ENCODE data around the gene RHCG.

The RHCG gene

DNA sequence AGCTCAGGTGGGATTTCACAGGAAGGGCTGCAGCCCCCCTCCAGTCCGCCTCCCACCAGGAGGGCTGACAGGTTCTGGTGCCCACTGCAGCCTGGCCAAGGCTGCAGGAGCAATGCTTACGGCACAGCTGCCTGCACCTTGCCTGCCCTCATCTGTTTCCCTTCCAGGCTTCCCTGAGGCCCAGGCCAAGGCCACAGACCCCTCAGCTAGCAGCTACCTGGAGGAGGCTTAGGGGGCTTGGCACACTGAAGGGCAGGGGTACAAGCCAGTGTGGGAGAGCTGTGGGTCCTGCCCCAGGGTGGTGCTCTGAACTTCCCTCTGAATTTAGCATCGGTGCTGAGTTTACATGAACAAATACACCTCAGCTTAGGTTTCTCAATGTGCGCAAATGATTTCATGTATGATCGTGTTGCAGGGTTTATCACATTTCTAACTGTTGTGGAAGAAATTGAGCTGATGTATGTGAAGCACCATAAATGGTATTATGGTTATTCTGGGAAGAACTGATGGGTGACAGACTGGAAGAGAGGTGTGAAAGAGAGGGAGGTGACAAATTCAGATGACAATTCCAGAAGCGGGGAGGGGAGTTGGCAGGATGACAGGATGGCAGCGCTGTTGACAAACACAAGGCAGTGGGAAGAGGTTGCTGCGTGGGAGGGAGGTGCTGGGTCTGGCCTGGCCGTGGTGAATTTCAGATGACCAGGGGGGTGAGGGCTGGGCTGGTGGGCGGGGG is 6.1 kb downstream of the RHCG start:
- Histone ChIP-seq H3K4me3 (ENCODE audit: insufficient read depth in 1 of 2, low read depth in 1 of 2, low read length in 2 of 2) (no peak overlapping the region), H3K4ac (ENCODE audit: low read depth in 1 of 2, low read length in 2 of 2) (no peak overlapping the region), H2BK5ac (ENCODE audit: low read depth, low read length, poor library complexity, severe bottlenecking) (no peak overlapping the region), H2BK12ac (ENCODE audit: low read length in 2 of 2) (no peak overlapping the region), H4K8ac (ENCODE audit: low read length) (no peak overlapping the region), H3K18ac (ENCODE audit: low read depth in 1 of 2, low read length in 2 of 2) (no peak overlapping the region), H3K14ac (ENCODE audit: low read length in 2 of 2) (no peak overlapping the region), H2BK15ac (ENCODE audit: low read depth, poor library complexity, severe bottlenecking) (no peak overlapping the region), H3K9ac (ENCODE audit: low read length) (no peak overlapping the region), H3K79me1 (replicated peaks; ENCODE audit: low read length, poor library complexity, severe bottlenecking) (no peaks in the 10 kb centered on the region), H2BK120ac (ENCODE audit: low read depth, low read length) (no peak overlapping the region), H3K27me3 (ENCODE audit: control insufficient read depth in 1 of 2, insufficient read depth in 1 of 2, low read length in 2 of 2) (peaks cover 53 to 97% of the 10 kb centered on the region in 2 experiments), H3K4me2 (ENCODE audit: low read length, poor library complexity, severe bottlenecking) (no peak overlapping the region), H3K27ac (ENCODE audit: low read length, poor library complexity, severe bottlenecking) (no peak overlapping the region), H3K36me3 (ENCODE audit: control insufficient read depth in 1 of 2, insufficient read depth in 2 of 2, low read depth in 1 of 2, low read length in 2 of 2) (no peaks in the 10 kb centered on the region), H2AK5ac (ENCODE audit: low read length, severe bottlenecking) (no peak overlapping the region), H3K9me3 (ENCODE audit: control insufficient read depth, low read length) (no peaks in the 10 kb centered on the region), H3K4me1 (ENCODE audit: control insufficient read depth, insufficient read depth, low read depth, low read length) (no peaks in the 10 kb centered on the region), H2AFZ (ENCODE audit: low read depth, low read length) (no peak overlapping the region), H3K23ac (ENCODE audit: low read length in 2 of 2) (no peak overlapping the region), H4K91ac (ENCODE audit: low read length) (no peak overlapping the region)
- WGBS: 68% methylated on average over 10 of the region's 10 CpGs
- DNase-seq: no peak

DNA sequence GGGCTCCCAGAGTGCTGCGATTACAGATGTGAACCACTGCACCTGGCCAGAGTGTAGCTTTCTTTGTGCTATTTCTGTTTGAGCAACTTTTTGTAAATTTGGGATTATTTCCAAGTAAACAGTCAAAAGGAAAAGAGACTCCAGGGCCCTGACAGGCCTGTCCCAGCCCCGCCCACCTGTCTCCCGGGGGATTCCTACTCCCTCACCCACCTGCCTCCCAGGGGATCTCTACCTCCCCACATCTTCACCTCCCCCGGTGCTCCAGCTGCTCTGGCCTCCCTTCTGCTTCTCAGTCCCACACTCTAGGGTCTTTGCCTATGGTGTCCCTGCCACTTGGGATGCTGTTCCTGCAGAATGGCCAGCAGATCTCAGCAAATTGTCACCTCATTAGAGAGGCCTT is 7.0 kb downstream of the RHCG start:
- Histone ChIP-seq H2BK5ac (ENCODE audit: low read depth, low read length, poor library complexity, severe bottlenecking) (no peak overlapping the region), H2BK15ac (ENCODE audit: low read depth, poor library complexity, severe bottlenecking) (no peak overlapping the region), H3K79me1 (replicated peaks; ENCODE audit: low read length, poor library complexity, severe bottlenecking) (no peaks in the 10 kb centered on the region), H3K9ac (ENCODE audit: low read length) (no peak overlapping the region), H3K36me3 (ENCODE audit: control insufficient read depth in 1 of 2, insufficient read depth in 2 of 2, low read depth in 1 of 2, low read length in 2 of 2) (no peaks in the 10 kb centered on the region), H3K9me3 (ENCODE audit: control insufficient read depth, low read length) (no peaks in the 10 kb centered on the region), H2AFZ (ENCODE audit: low read depth, low read length) (no peak overlapping the region), H3K18ac (ENCODE audit: low read depth in 1 of 2, low read length in 2 of 2) (no peak overlapping the region), H3K27ac (ENCODE audit: low read length, poor library complexity, severe bottlenecking) (no peak overlapping the region), H4K8ac (ENCODE audit: low read length) (no peak overlapping the region), H3K14ac (ENCODE audit: low read length in 2 of 2) (no peak overlapping the region), H3K4me1 (ENCODE audit: control insufficient read depth, insufficient read depth, low read depth, low read length) (no peaks in the 10 kb centered on the region), H2BK120ac (ENCODE audit: low read depth, low read length) (no peak overlapping the region), H4K91ac (ENCODE audit: low read length) (no peak overlapping the region), H3K4me2 (ENCODE audit: low read length, poor library complexity, severe bottlenecking) (no peak overlapping the region), H3K4ac (ENCODE audit: low read depth in 1 of 2, low read length in 2 of 2) (no peak overlapping the region), H3K27me3 (ENCODE audit: control insufficient read depth in 1 of 2, insufficient read depth in 1 of 2, low read length in 2 of 2) (peaks cover 44 to 94% of the 10 kb centered on the region in 2 experiments), H2BK12ac (ENCODE audit: low read length in 2 of 2) (no peak overlapping the region), H3K4me3 (ENCODE audit: insufficient read depth in 1 of 2, low read depth in 1 of 2, low read length in 2 of 2) (no peak overlapping the region), H3K23ac (ENCODE audit: low read length in 2 of 2) (no peak overlapping the region), H2AK5ac (ENCODE audit: low read length, severe bottlenecking) (no peak overlapping the region)
- no peak for DNase-seq
- 82% methylated on average over 4 of the region's 4 CpGs for WGBS

DNA sequence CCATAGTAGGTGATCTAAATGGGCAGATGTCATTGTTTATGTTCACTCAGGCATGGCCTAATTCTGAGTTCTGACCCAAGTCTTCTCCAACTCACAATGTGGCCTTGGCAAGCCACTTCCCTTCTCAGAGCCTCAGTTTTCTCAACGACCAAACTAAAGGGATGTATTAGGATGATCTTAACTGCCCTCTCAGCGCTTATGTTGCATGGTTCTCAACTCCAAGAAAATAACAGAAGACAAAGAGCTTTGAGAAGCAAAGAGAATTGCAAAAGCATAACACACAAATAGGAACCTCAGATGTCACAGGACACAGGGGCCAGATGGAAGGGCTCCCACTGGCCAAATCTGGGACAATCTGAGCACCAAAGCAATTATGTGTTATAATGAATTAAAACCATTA is 8.6 kb downstream of the RHCG start:
- no peak for DNase-seq
- H2BK12ac ChIP-seq (ENCODE audit: low read length in 2 of 2): no peak overlapping the region
- H3K27ac ChIP-seq (ENCODE audit: low read length, poor library complexity, severe bottlenecking): no peak overlapping the region
- H3K4ac ChIP-seq (ENCODE audit: low read depth in 1 of 2, low read length in 2 of 2): no peak overlapping the region
- WGBS: 46% methylated on average over 2 of the region's 2 CpGs
- no peak overlapping the region for H3K9ac ChIP-seq (ENCODE audit: low read length)
- H4K8ac ChIP-seq (ENCODE audit: low read length): no peak overlapping the region
- H2BK15ac ChIP-seq (ENCODE audit: low read depth, poor library complexity, severe bottlenecking): no peak overlapping the region
- H3K4me3 ChIP-seq (ENCODE audit: insufficient read depth in 1 of 2, low read depth in 1 of 2, low read length in 2 of 2): no peak overlapping the region
- no peak overlapping the region for H2BK120ac ChIP-seq (ENCODE audit: low read depth, low read length)
- H3K4me2 ChIP-seq (ENCODE audit: low read length, poor library complexity, severe bottlenecking): no peak overlapping the region
- H2AFZ ChIP-seq (ENCODE audit: low read depth, low read length): no peak overlapping the region
- no peak overlapping the region for H2BK5ac ChIP-seq (ENCODE audit: low read depth, low read length, poor library complexity, severe bottlenecking)
- H3K27me3 ChIP-seq (ENCODE audit: control insufficient read depth in 1 of 2, insufficient read depth in 1 of 2, low read length in 2 of 2): peaks cover 38 to 92% of the 10 kb centered on the region in 2 experiments
- H3K4me1 ChIP-seq (ENCODE audit: control insufficient read depth, insufficient read depth, low read depth, low read length): no peaks in the 10 kb centered on the region
- no peak overlapping the region for H3K23ac ChIP-seq (ENCODE audit: low read length in 2 of 2)
- no peak overlapping the region for H4K91ac ChIP-seq (ENCODE audit: low read length)
- H3K9me3 ChIP-seq (ENCODE audit: control insufficient read depth, low read length): no peaks in the 10 kb centered on the region
- H3K79me1 ChIP-seq (replicated peaks; ENCODE audit: low read length, poor library complexity, severe bottlenecking): no peaks in the 10 kb centered on the region
- H2AK5ac ChIP-seq (ENCODE audit: low read length, severe bottlenecking): no peak overlapping the region
- no peak overlapping the region for H3K14ac ChIP-seq (ENCODE audit: low read length in 2 of 2)
- no peak overlapping the region for H3K18ac ChIP-seq (ENCODE audit: low read depth in 1 of 2, low read length in 2 of 2)
- H3K36me3 ChIP-seq (ENCODE audit: control insufficient read depth in 1 of 2, insufficient read depth in 2 of 2, low read depth in 1 of 2, low read length in 2 of 2): no peaks in the 10 kb centered on the region

DNA sequence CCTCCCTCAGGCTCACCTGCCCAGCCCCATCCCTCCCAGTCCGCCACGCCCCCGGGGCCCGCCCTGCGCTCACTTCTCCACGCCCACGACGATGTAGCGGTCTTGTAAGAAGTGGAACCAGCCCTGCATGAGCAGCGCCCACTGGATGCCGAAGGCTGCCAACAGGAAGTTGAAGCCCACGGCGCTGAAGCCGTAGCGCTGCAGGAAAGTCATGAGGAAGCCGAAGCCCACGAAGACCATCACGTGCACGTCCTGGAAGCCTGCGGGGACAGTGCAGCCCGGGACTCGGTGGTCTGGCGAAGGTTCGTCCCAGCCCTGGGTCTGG is 9.7 kb downstream of the RHCG start:
- H3K23ac ChIP-seq (ENCODE audit: low read length in 2 of 2): no peak overlapping the region
- H2BK15ac ChIP-seq (ENCODE audit: low read depth, poor library complexity, severe bottlenecking): no peak overlapping the region
- H3K9ac ChIP-seq (ENCODE audit: low read length): no peak overlapping the region
- no peaks in the 10 kb centered on the region for H3K79me1 ChIP-seq (replicated peaks; ENCODE audit: low read length, poor library complexity, severe bottlenecking)
- H2AK5ac ChIP-seq (ENCODE audit: low read length, severe bottlenecking): no peak overlapping the region
- no peaks in the 10 kb centered on the region for H3K4me1 ChIP-seq (ENCODE audit: control insufficient read depth, insufficient read depth, low read depth, low read length)
- H3K9me3 ChIP-seq (ENCODE audit: control insufficient read depth, low read length): no peaks in the 10 kb centered on the region
- H2BK5ac ChIP-seq (ENCODE audit: low read depth, low read length, poor library complexity, severe bottlenecking): no peak overlapping the region
- H3K4ac ChIP-seq (ENCODE audit: low read depth in 1 of 2, low read length in 2 of 2): no peak overlapping the region
- no peak overlapping the region for H2BK12ac ChIP-seq (ENCODE audit: low read length in 2 of 2)
- no peak for DNase-seq
- no peak overlapping the region for H2AFZ ChIP-seq (ENCODE audit: low read depth, low read length)
- no peak overlapping the region for H3K27ac ChIP-seq (ENCODE audit: low read length, poor library complexity, severe bottlenecking)
- H3K36me3 ChIP-seq (ENCODE audit: control insufficient read depth in 1 of 2, insufficient read depth in 2 of 2, low read depth in 1 of 2, low read length in 2 of 2): no peaks in the 10 kb centered on the region
- H3K18ac ChIP-seq (ENCODE audit: low read depth in 1 of 2, low read length in 2 of 2): no peak overlapping the region
- no peak overlapping the region for H3K4me3 ChIP-seq (ENCODE audit: insufficient read depth in 1 of 2, low read depth in 1 of 2, low read length in 2 of 2)
- H2BK120ac ChIP-seq (ENCODE audit: low read depth, low read length): no peak overlapping the region
- WGBS: 40% methylated on average over 24 of the region's 24 CpGs
- no peak overlapping the region for H4K8ac ChIP-seq (ENCODE audit: low read length)
- H3K27me3 ChIP-seq (ENCODE audit: control insufficient read depth in 1 of 2, insufficient read depth in 1 of 2, low read length in 2 of 2): peaks cover 37 to 89% of the 10 kb centered on the region in 2 experiments
- no peak overlapping the region for H3K14ac ChIP-seq (ENCODE audit: low read length in 2 of 2)
- H4K91ac ChIP-seq (ENCODE audit: low read length): no peak overlapping the region
- no peak overlapping the region for H3K4me2 ChIP-seq (ENCODE audit: low read length, poor library complexity, severe bottlenecking)
